Lower leg skin (tissue), 4 donors: ENCODE data around the gene NGEF. TPM values are rescaled to one million over a fixed set of nuclear protein-coding genes. Genes with fewer than 3 reads are reported as not detected.

ENCODE experiments used
- DNase-seq, 2 donors: peaks; one replicate each; pipeline ENCODE4 v3.0.0-alpha.2; 2019; ENCODE audit warnings: low spot score in 2 of 2
- H3K4me3 ChIP-seq: fragments of 200-600 bp; sonication (generic); 2 replicates; pipeline ENCODE4 v1.5.1; 2017; ENCODE audit warnings: mild to moderate bottlenecking, low read depth; ENCODE audit not compliant: poor library complexity, severe bottlenecking
- POLR2A ChIP-seq, 2 donors: fragments of 450-650 bp; IDR thresholded peaks; one replicate each; pipeline ENCODE4 v1.6.1; 2016 to 2017; ENCODE audit warnings: antibody characterized with exemption in 2 of 2, mild to moderate bottlenecking in 1 of 2, moderate library complexity in 1 of 2
- WGBS, 2 donors: methylation state at CpG; one replicate each; pipeline ENCODE4 v1.1.5; 2018; 5-methylcytosine and 5-hydroxymethylcytosine counted together
- intact Hi-C: fragments of 100-400 bp; cut with DNase I; formaldehyde crosslinking; loops from one replicate; pipeline ENCODE4 v1.15.0; 2023; ENCODE audit warnings: low total_unique reads
- total RNA-seq, 4 donors: library from RNA; depleted of rRNA; stranded (reverse); fragments of >200 nt; gene quantifications; one replicate each; pipeline ENCODE4 v1.1.0, GENCODE V29; 2016
- TF ChIP-seq, protein P1 (sequence below), 3 donors: fragments of 450-650 bp; IDR thresholded peaks; one replicate each; pipeline ENCODE4 v1.5.1; 2016; ENCODE audit warnings: antibody characterized with exemption in 3 of 3, mild to moderate bottlenecking in 3 of 3, moderate library complexity in 2 of 3

Gene NGEF
- total RNA-seq, 4 donors from 2014 or later = 15.7 to 30.3 (median 17.9) TPM

DNA sequence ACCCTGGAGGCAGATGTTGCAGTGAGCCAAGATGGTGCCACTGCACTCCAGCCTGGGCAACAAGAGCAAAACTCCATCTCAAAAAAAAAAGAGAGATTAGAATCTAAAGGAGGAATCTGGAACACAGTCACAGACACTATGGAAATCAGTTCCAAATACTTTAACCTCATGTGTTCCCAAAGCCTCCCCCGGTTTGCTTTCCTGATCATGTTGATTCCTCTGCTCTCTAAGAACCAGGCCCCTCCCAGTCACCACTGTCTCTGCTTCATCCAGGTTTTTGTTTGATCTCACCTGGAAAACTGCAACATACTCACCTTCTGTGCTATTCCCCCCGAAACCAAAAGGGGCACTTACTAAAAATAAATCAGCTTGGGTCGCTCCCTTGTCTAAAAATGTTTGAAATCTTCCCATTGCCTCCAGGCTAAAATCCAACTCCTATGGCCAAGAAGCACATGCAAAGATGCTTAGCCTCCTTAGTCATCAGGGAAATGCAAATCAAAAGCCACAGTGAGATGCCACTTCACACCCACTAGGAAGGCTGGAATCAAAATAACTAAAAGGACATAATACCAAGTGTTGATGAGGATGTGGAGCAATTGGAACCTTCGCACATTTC lies 13.2 kb upstream of the NGEF start:
- 44 to 56% methylated on average over 4 of the region's 4 CpGs for WGBS, 2 donors

GRCh38 chr2:233025706-233026105 lies 12.7 kb upstream of the NGEF start:
- no peak overlapping the region for H3K4me3 ChIP-seq
- intact Hi-C loops = no loop called here
- TF ChIP-seq, protein P1, sequence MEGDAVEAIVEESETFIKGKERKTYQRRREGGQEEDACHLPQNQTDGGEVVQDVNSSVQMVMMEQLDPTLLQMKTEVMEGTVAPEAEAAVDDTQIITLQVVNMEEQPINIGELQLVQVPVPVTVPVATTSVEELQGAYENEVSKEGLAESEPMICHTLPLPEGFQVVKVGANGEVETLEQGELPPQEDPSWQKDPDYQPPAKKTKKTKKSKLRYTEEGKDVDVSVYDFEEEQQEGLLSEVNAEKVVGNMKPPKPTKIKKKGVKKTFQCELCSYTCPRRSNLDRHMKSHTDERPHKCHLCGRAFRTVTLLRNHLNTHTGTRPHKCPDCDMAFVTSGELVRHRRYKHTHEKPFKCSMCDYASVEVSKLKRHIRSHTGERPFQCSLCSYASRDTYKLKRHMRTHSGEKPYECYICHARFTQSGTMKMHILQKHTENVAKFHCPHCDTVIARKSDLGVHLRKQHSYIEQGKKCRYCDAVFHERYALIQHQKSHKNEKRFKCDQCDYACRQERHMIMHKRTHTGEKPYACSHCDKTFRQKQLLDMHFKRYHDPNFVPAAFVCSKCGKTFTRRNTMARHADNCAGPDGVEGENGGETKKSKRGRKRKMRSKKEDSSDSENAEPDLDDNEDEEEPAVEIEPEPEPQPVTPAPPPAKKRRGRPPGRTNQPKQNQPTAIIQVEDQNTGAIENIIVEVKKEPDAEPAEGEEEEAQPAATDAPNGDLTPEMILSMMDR (IDR thresholded peaks at IDR 0.05) = no peak
- no peak for TF ChIP-seq POLR2A (IDR thresholded peaks at IDR 0.05)
- 68 to 69% methylated on average over 7 of the region's 7 CpGs for WGBS, 2 donors
- no peak for DNase-seq

More for the DNA sequence above, 13.2 kb upstream of the NGEF start:
- no peak for TF ChIP-seq POLR2A (IDR thresholded peaks at IDR 0.05)
- TF ChIP-seq, protein P1 (IDR thresholded peaks at IDR 0.05) = no peak
- intact Hi-C loops = no loop called here
- no peak for DNase-seq
- H3K4me3 ChIP-seq = no peak overlapping the region

GRCh38 chr2:233023761-233024410 lies 10.8 kb upstream of the NGEF start:
- H3K4me3 ChIP-seq = no peak overlapping the region
- no peak for DNase-seq
- no peak for TF ChIP-seq POLR2A (IDR thresholded peaks at IDR 0.05)
- TF ChIP-seq, protein P1 (IDR thresholded peaks at IDR 0.05) = no peak
- 89 to 92% methylated on average over 14 of the region's 14 CpGs for WGBS, 2 donors
- intact Hi-C loops = no loop called here

- H3K4me3 ChIP-seq = no peak overlapping the region
- DNase-seq = no peak
- intact Hi-C loops = no loop called here
- WGBS, 2 donors = 91 to 92% methylated on average over 18 of the region's 18 CpGs
- TF ChIP-seq, protein P1 (IDR thresholded peaks at IDR 0.05) = no peak
- TF ChIP-seq POLR2A (IDR thresholded peaks at IDR 0.05) = no peak
Measured at GRCh38 chr2:233023007-233023760, 10.1 kb upstream of the NGEF start.

DNA sequence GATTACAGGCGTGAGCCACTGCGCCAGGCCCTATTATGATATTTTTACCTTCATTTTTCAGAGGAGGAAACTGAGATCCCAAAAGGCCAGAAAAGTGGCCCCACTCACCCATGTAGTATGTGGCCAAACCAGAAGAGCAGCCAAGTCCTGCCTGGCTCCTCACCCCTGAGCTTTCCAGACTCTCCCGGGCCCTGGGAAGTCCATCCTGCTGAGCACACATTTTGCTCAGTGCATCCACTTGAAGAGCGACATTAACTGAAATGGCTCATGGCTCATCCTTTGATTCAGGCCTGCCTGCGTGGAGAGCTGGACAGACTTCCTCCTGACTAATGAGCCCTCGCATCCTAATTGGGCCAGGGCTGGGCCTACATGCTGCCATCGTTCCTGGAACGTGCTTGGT lies 9.5 kb upstream of the NGEF start:
- WGBS, 2 donors = 87 to 91% methylated on average over 8 of the region's 8 CpGs

More for the DNA sequence above, 9.5 kb upstream of the NGEF start:
- no peak for DNase-seq
- intact Hi-C loops = no loop called here
- TF ChIP-seq, protein P1 (IDR thresholded peaks at IDR 0.05) = no peak
- TF ChIP-seq POLR2A (IDR thresholded peaks at IDR 0.05) = no peak
- no peak overlapping the region for H3K4me3 ChIP-seq
